Measurements from ENCODE around the gene GNB3. TPM values are rescaled to one million over a fixed set of nuclear protein-coding genes. Genes with fewer than 3 reads are reported as not detected.

The GNB3 gene
- total RNA-seq, 4 donors from 2014 or later, result 0.45 to 1.8 (median 1.3) TPM

GRCh38 chr12:6818645-6819044, 22.1 kb upstream of the GNB3 start:
- WGBS, 2 donors (ENCODE audit: low coverage in 1 of 2), result 80% methylated on average over 2 of the region's 5 CpGs; no CpG with 5 or more reads in 1 of the 2 donors
- Histone ChIP-seq H3K4me1 (peaks cover 0 to 30% (median 14%) of the 10 kb centered on the region in 3 donors), H3K36me3 (no peaks in the 10 kb centered on the region), H3K27ac (no peak overlapping the region), H3K9me3 (no peaks in the 10 kb centered on the region), H3K4me3 (no peak overlapping the region), H3K27me3 (peaks cover 16% of the 10 kb centered on the region)
- no peak for TF ChIP-seq POLR2A (IDR thresholded peaks at IDR 0.05)
- TF ChIP-seq CTCF (IDR thresholded peaks at IDR 0.05), result no peak
- no peak for TF ChIP-seq EP300 (IDR thresholded peaks at IDR 0.05)
- no peak for TF ChIP-seq POLR2AphosphoS5 (IDR thresholded peaks at IDR 0.05)
- ATAC-seq, result no peak

- Histone ChIP-seq H3K4me1 (peaks cover 0 to 30% (median 14%) of the 10 kb centered on the region in 3 donors), H3K4me3 (no peak overlapping the region), H3K9me3 (no peaks in the 10 kb centered on the region), H3K27ac (no peak overlapping the region), H3K36me3 (no peaks in the 10 kb centered on the region), H3K27me3 (peaks cover 24% of the 10 kb centered on the region)
- WGBS, 2 donors (ENCODE audit: low coverage in 1 of 2), result 85 to 89% methylated on average over 3 to 12 of the region's 13 CpGs
- TF ChIP-seq EP300 (IDR thresholded peaks at IDR 0.05), result no peak
- no peak for TF ChIP-seq POLR2A (IDR thresholded peaks at IDR 0.05)
- ATAC-seq, result no peak
These were observed 21.4 kb upstream of the GNB3 start for GRCh38 chr12:6819106-6820030.

GRCh38 chr12:6820166-6820565, 20.6 kb upstream of the GNB3 start:
- Histone ChIP-seq H3K27ac (no peak overlapping the region), H3K36me3 (no peaks in the 10 kb centered on the region), H3K27me3 (peaks cover 31% of the 10 kb centered on the region), H3K4me1 (peaks cover 0 to 35% (median 17%) of the 10 kb centered on the region in 3 donors), H3K9me3 (no peaks in the 10 kb centered on the region), H3K4me3 (no peak overlapping the region)
- TF ChIP-seq CTCF (IDR thresholded peaks at IDR 0.05) (no peak), POLR2AphosphoS5 (IDR thresholded peaks at IDR 0.05) (no peak), EP300 (IDR thresholded peaks at IDR 0.05) (no peak), POLR2A (IDR thresholded peaks at IDR 0.05) (no peak)
- no peak for ATAC-seq
- WGBS, 2 donors (ENCODE audit: low coverage in 1 of 2), result 86 to 87% methylated on average over 2 to 4 of the region's 5 CpGs

- H3K27ac ChIP-seq, result peak within 1 kb of the TSS in 3 of 4 donors; percentile 63 to 72 (median 64)
- peak; percentile 69 for ATAC-seq
- TF ChIP-seq POLR2A (IDR thresholded peaks at IDR 0.05) (no peak), EP300 (IDR thresholded peaks at IDR 0.05) (no peak), POLR2AphosphoS5 (IDR thresholded peaks at IDR 0.05) (no peak), CTCF (IDR thresholded peaks at IDR 0.05) (no peak)
- H3K9me3 ChIP-seq, result no peaks in the 10 kb centered on the region
- peak within 1 kb of the TSS; percentile 35 to 56 for H3K4me3 ChIP-seq
- 0% methylated on average over 8 of the region's 28 CpGs; no CpG with 5 or more reads in 1 of the 2 donors for WGBS, 2 donors (ENCODE audit: low coverage in 1 of 2)
- H3K36me3 ChIP-seq, result no peaks in the 10 kb centered on the region
- peaks cover 31% of the 10 kb centered on the region for H3K27me3 ChIP-seq
- peaks cover 0 to 51% (median 26%) of the 10 kb centered on the region in 3 donors for H3K4me1 ChIP-seq
These were observed 18.9 kb upstream of the GNB3 start, which contains the start of gene GPR162 for GRCh38 chr12:6821591-6822425. Gene GPR162 (plus strand): TSS chr12:6821821. CDS start chr12:6823899, 2,078 bp downstream.

All from gastroesophageal sphincter (tissue), 4 donors.